Subcutaneous abdominal adipose tissue (tissue), 5 donors: Measurements from ENCODE around the gene CDH20.

Source experiments
- H3K27ac ChIP-seq: one replicate; pipeline ENCODE4 v1.7.0; 2013; ENCODE audit warnings: low read depth, mild to moderate bottlenecking, inconsistent platforms, low read length, moderate library complexity
- H3K27me3 ChIP-seq, 5 donors: one replicate each; pipeline ENCODE4 v1.7.0; 2013; ENCODE audit warnings: low read length in 5 of 5, inconsistent platforms in 1 of 5; ENCODE audit not compliant: control insufficient read depth in 5 of 5, insufficient read depth in 4 of 5
- H3K36me3 ChIP-seq, 5 donors: one replicate each; pipeline ENCODE4 v1.7.0; 2013; ENCODE audit warnings: low read length in 5 of 5; ENCODE audit not compliant: control insufficient read depth in 5 of 5, insufficient read depth in 5 of 5
- H3K4me1 ChIP-seq, 5 donors: one replicate each; pipeline ENCODE4 v1.7.0; 2013; ENCODE audit warnings: low read length in 5 of 5, mild to moderate bottlenecking in 3 of 5, moderate library complexity in 1 of 5; ENCODE audit not compliant: control insufficient read depth in 5 of 5, insufficient read depth in 5 of 5
- H3K4me3 ChIP-seq, 5 donors: one replicate each; pipeline ENCODE4 v1.7.0; 2013; ENCODE audit warnings: low read length in 5 of 5, low read depth in 1 of 5
- H3K9ac ChIP-seq, 5 donors: one replicate each; pipeline ENCODE4 v1.7.0; 2013; ENCODE audit warnings: low read length in 5 of 5, mild to moderate bottlenecking in 4 of 5, moderate library complexity in 3 of 5
- H3K9me3 ChIP-seq, 5 donors: one replicate each; pipeline ENCODE4 v1.7.0; 2013; ENCODE audit warnings: low read length in 5 of 5; ENCODE audit not compliant: control insufficient read depth in 5 of 5
- donor health status: healthy.
- donor health status: healthy.
- donor health status: healthy.
- donor health status: healthy.
- donor health status: healthy.

The CDH20 gene

GRCh38 chr18:61596296-61596695, 263.1 kb downstream of the CDH20 start:
- Histone ChIP-seq H3K27me3 (no peaks in the 10 kb centered on the region), H3K4me3 (peak overlapping the region in 3 of 5 donors; percentile 22 to 48 (median 34))

GRCh38 chr18:61597316-61597715, 264.1 kb downstream of the CDH20 start:
- Histone ChIP-seq H3K36me3 (no peaks in the 10 kb centered on the region), H3K4me1 (peaks cover 0 to 18% (median 17%) of the 10 kb centered on the region in 5 donors), H3K9ac (no peak overlapping the region), H3K27ac (no peak overlapping the region), H3K27me3 (no peaks in the 10 kb centered on the region), H3K4me3 (no peak overlapping the region), H3K9me3 (no peaks in the 10 kb centered on the region)

More at GRCh38 chr18:61596296-61596695, 263.1 kb downstream of the CDH20 start:
- Histone ChIP-seq H3K36me3 (no peaks in the 10 kb centered on the region), H3K9ac (no peak overlapping the region), H3K9me3 (no peaks in the 10 kb centered on the region), H3K4me1 (peaks cover 0 to 18% (median 17%) of the 10 kb centered on the region in 5 donors), H3K27ac (no peak overlapping the region)

DNA sequence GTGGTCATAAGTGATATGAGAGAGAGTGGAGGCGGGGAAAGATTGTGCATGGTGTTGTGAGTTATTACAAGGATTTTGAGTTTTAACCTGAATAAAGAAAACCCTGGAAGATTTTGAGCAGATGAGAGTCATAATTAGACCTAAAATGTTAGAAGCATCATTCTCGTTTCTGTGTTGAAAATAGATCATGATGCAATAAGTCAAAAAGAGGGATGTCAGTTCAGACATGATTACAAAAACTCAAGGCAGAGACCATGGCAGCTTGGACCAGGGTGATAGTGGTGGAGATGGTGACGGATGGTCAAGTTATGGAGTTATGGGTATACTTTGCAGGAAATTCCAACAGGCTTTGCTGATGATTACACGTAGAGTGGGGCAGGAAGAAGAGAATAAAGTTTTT, 267.2 kb downstream of the CDH20 start:
- Histone ChIP-seq H3K9ac (no peak overlapping the region), H3K9me3 (no peaks in the 10 kb centered on the region), H3K27me3 (no peaks in the 10 kb centered on the region), H3K4me3 (no peak overlapping the region), H3K36me3 (no peaks in the 10 kb centered on the region), H3K4me1 (peaks cover 0 to 18% (median 15%) of the 10 kb centered on the region in 5 donors), H3K27ac (no peak overlapping the region)

DNA sequence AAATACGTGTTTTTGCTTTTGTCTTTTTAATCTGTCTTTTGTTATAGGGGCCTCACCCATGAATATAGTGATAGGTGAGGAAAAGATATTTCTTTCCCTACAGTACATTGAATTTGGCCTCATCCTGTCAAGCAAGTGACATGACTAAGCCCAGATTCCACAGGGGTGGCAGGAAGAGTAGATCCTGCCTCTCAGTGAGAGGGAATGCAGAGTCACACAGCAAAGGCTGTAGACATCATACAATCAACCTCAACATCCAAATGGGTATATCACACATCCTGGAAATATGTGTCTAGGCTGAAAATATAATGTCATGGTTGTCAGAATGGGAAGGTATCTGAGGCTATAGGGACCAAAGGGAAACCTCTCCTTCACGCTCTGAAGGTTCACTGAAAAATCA, 269.6 kb downstream of the CDH20 start:
- H3K27ac ChIP-seq: no peak overlapping the region
- H3K9ac ChIP-seq: no peak overlapping the region
- no peak overlapping the region for H3K4me3 ChIP-seq
- H3K36me3 ChIP-seq: no peaks in the 10 kb centered on the region
- H3K9me3 ChIP-seq: no peaks in the 10 kb centered on the region
- no peaks in the 10 kb centered on the region for H3K27me3 ChIP-seq
- H3K4me1 ChIP-seq: peaks cover 3 to 20% (median 19%) of the 10 kb centered on the region in 5 donors
